Left lobe of liver (tissue), 2 donors: Measurements from ENCODE around the gene PIP4K2A. TPM values are rescaled to one million over a fixed set of nuclear protein-coding genes. Genes with fewer than 3 reads are reported as not detected.

ENCODE experiments used
- ATAC-seq: fragments of 200-7000 bp; cut with Tn5 transposase; one replicate; pipeline ENCODE4 v1.9.1; 2020; ENCODE audit warnings: mild to moderate bottlenecking, moderate library complexity
- DNase-seq: peaks from one replicate; pipeline ENCODE4 v3.0.0-alpha.2; 2020; ENCODE audit warnings: low spot score
- total RNA-seq: library from RNA; stranded (reverse); gene quantifications from one replicate; pipeline ENCODE4 v1.2.1, GENCODE V29; 2021
- donor health status: DM: no; HTN: no; CAD: no; lungs with moderate emphysema.
- donor health status: DM: no; HTN: yes; CAD: no.

PIP4K2A gene
- total RNA-seq, 1 donor from 2014 or later: 10.9 TPM

GRCh38 chr10:22719406-22720042, 5.1 kb upstream of the PIP4K2A start:
- DNase-seq (no peak), ATAC-seq (no peak)

- peak; percentile 75 for DNase-seq
- peak; percentile 75 for ATAC-seq
These were observed 4.3 kb upstream of the PIP4K2A start for GRCh38 chr10:22718659-22719058.

- DNase-seq (no peak), ATAC-seq (no peak)
These were observed 3.4 kb upstream of the PIP4K2A start for GRCh38 chr10:22717728-22718127.

- ATAC-seq (no peak), DNase-seq (no peak)
These were observed 2.6 kb upstream of the PIP4K2A start for GRCh38 chr10:22716943-22717342.

- no peak for ATAC-seq
These were observed 880 bp upstream of the PIP4K2A start for GRCh38 chr10:22715290-22715625.

GRCh38 chr10:22713853-22714478, 412 bp downstream of the PIP4K2A start:
- DNase-seq (peak; percentile 55), ATAC-seq (peak; percentile 26)

More at GRCh38 chr10:22715290-22715625, 880 bp upstream of the PIP4K2A start:
- DNase-seq: no peak

GRCh38 chr10:22712956-22713852, 1.2 kb downstream of the PIP4K2A start:
- peak; percentile 58 for ATAC-seq

GRCh38 chr10:22712211-22712955, 2.0 kb downstream of the PIP4K2A start:
- DNase-seq: no peak
- no peak for ATAC-seq

More at GRCh38 chr10:22712956-22713852, 1.2 kb downstream of the PIP4K2A start:
- DNase-seq: peak; percentile 55

- ATAC-seq (no peak), DNase-seq (no peak)
These were observed 3.0 kb downstream of the PIP4K2A start for GRCh38 chr10:22711373-22711772.

GRCh38 chr10:22710139-22710745, 4.1 kb downstream of the PIP4K2A start:
- DNase-seq (no peak), ATAC-seq (no peak)

GRCh38 chr10:22708772-22709171, 5.6 kb downstream of the PIP4K2A start:
- no peak for ATAC-seq
- DNase-seq: no peak

- ATAC-seq (no peak), DNase-seq (no peak)
These were observed 8.9 kb downstream of the PIP4K2A start for GRCh38 chr10:22705527-22705926.

GRCh38 chr10:22704942-22705341, 9.4 kb downstream of the PIP4K2A start:
- ATAC-seq (no peak), DNase-seq (no peak)

GRCh38 chr10:22704471-22704911, 9.9 kb downstream of the PIP4K2A start:
- ATAC-seq: no peak
- DNase-seq: no peak

GRCh38 chr10:22702348-22702747, 12.0 kb downstream of the PIP4K2A start:
- no peak for DNase-seq
- ATAC-seq: peak; percentile 66

- DNase-seq (no peak), ATAC-seq (no peak)
These were observed 13.1 kb downstream of the PIP4K2A start for GRCh38 chr10:22701132-22701826.

- no peak for ATAC-seq
- DNase-seq: no peak
These were observed 13.9 kb downstream of the PIP4K2A start for GRCh38 chr10:22700489-22700888.

GRCh38 chr10:22699976-22700375, 14.4 kb downstream of the PIP4K2A start:
- DNase-seq (no peak), ATAC-seq (peak; percentile 72)

GRCh38 chr10:22698941-22699440, 15.4 kb downstream of the PIP4K2A start:
- no peak for ATAC-seq
- no peak for DNase-seq

GRCh38 chr10:22697800-22698199, 16.6 kb downstream of the PIP4K2A start:
- ATAC-seq: no peak
- DNase-seq: no peak
